CD4-positive, CD25-positive, alpha-beta regulatory T cell (primary cell): Measurements from ENCODE around the gene NOS1AP. TPM values are rescaled to one million over a fixed set of nuclear protein-coding genes. Genes with fewer than 3 reads are reported as not detected.
A peak's percentile ranks its signal among the peaks of the same experiment; 100 is the strongest.

Experiments
- ATAC-seq, 2 donors: fragments of 150-1000 bp; cut with Tn5 transposase; one replicate each; pipeline ENCODE4 v1.10.0; 2021; ENCODE audit warnings: low read depth in 2 of 2, moderate number of reproducible peaks in 2 of 2, moderate library complexity in 1 of 2
- DNase-seq, 3 donors: peaks; one replicate each; pipeline versions ENCODE4 v3.0.0 to v3.0.0-alpha.2; 2012 to 2022; ENCODE audit warnings: mixed read lengths in 1 of 3
- H3K27ac ChIP-seq: one replicate; pipeline ENCODE4 v1.7.0; 2013; ENCODE audit warnings: mild to moderate bottlenecking, low read length; ENCODE audit not compliant: insufficient read depth, poor library complexity, severe bottlenecking
- H3K27me3 ChIP-seq: one replicate; pipeline ENCODE4 v1.7.0; 2013; ENCODE audit warnings: low read length; ENCODE audit not compliant: control insufficient read depth, insufficient read depth
- H3K36me3 ChIP-seq: one replicate; pipeline ENCODE4 v1.7.0; 2013; ENCODE audit warnings: mild to moderate bottlenecking, low read length, moderate library complexity; ENCODE audit not compliant: control insufficient read depth, insufficient read depth
- H3K4me1 ChIP-seq: 2 replicates; pipeline ENCODE4 v1.7.0; 2013; ENCODE audit warnings: mild to moderate bottlenecking, low read length; ENCODE audit not compliant: insufficient read depth, control insufficient read depth, poor library complexity, severe bottlenecking
- H3K4me3 ChIP-seq: one replicate; pipeline ENCODE4 v1.7.0; 2013; ENCODE audit warnings: low read depth, mild to moderate bottlenecking, low read length, moderate library complexity
- H3K9me3 ChIP-seq, 2 experiments: 1 replicate in 1 of 2; 2 replicates in 1 of 2; pipeline ENCODE4 v1.7.0; 2013; ENCODE audit warnings: low read length in 2 of 2, mild to moderate bottlenecking in 1 of 2, moderate library complexity in 1 of 2; ENCODE audit not compliant: control insufficient read depth in 2 of 2
- H3K27ac Mint-ChIP-seq, 3 donors: one replicate each; pipeline ENCODE4 v1.8.0; 2020 to 2022; ENCODE audit warnings: mild to moderate bottlenecking in 3 of 3, mixed read lengths in 3 of 3, moderate library complexity in 2 of 3
- H3K27me3 Mint-ChIP-seq: one replicate; pipeline ENCODE4 v1.8.0; 2022; ENCODE audit warnings: mild to moderate bottlenecking, mixed read lengths
- H3K36me3 Mint-ChIP-seq: one replicate; pipeline ENCODE4 v1.8.0; 2020; ENCODE audit warnings: mixed read lengths
- H3K4me1 Mint-ChIP-seq, 4 donors: one replicate each; pipeline ENCODE4 v1.8.0; 2020 to 2022; ENCODE audit warnings: mixed read lengths in 4 of 4, mild to moderate bottlenecking in 1 of 4
- H3K4me3 Mint-ChIP-seq, 4 donors: one replicate each; pipeline ENCODE4 v1.8.0; 2020 to 2022; ENCODE audit warnings: mild to moderate bottlenecking in 4 of 4, mixed read lengths in 4 of 4, moderate library complexity in 3 of 4
- H3K9me3 Mint-ChIP-seq, 7 donors: one replicate each; pipeline ENCODE4 v1.8.0; 2020 to 2022; ENCODE audit warnings: mixed read lengths in 7 of 7, mild to moderate bottlenecking in 3 of 7, moderate library complexity in 2 of 7
- polyA plus RNA-seq, 4 donors: library from polyadenylated mRNA; unstranded; fragments of 300-500 nt; fragmentation: Illumina TruSeq; gene quantifications; one replicate each; pipeline ENCODE4 v1.2.3, GENCODE V29; 2021
- total RNA-seq: library from RNA; stranded (reverse); gene quantifications from one replicate; pipeline ENCODE4 v1.2.3, GENCODE V29; 2022

The NOS1AP gene
- total and polyA plus RNA-seq, 5 donors from 2014 or later: not detected

DNA sequence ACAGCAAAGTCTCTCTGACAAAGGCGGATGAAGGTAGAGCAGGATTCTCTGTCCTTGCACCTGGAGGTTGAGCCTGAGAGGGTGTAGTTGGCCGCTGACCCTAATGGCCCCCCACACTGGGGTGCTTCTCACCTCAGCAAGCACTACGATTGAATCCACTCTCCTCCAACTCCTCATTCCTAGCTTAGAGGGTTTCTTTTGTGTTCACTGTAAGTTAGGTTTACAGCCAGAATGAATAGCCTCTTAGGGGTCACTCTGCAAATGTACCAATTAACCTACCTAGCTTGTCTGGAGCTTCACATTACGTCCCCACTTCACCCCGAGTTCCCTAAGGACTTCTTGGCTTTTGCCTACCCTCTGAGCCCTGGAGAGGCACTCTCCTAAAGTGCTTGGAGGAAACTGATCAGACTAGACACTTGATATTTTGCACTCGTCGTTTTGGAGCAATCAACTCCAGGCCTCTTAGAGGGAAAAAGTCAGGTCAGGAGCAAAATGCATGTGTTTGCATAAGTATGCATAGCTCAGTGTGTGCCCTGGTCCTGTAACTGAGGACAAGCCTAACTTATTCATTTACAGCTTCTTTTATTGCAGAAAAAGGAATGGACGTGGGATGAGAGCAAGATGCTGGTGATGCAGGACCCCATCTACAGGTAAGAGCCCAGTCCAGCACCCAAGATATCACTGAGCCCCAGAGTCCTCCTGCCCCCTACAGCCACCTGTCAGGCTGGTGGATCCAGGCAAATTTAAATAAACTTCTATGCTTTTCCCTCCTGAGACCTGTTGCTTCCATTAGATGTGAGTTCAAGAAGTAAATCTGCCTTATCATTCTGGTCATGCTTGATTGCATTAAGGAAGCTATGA lies 230.8 kb downstream of the NOS1AP start:
- Histone ChIP-seq H3K27ac (no peak overlapping the region), H3K4me3 (no peak overlapping the region), H3K4me1 (no peaks in the 10 kb centered on the region), H3K27me3 (peaks cover 2% of the 10 kb centered on the region), H3K9me3 (no peaks in the 10 kb centered on the region), H3K36me3 (no peaks in the 10 kb centered on the region)
- Mint-ChIP-seq H3K4me3 (no peak overlapping the region), H3K27me3 (peaks cover 24% of the 10 kb centered on the region), H3K36me3 (no peaks in the 10 kb centered on the region), H3K9me3 (peaks cover 0 to 2% (median 0%) of the 10 kb centered on the region in 7 donors), H3K4me1 (no peaks in the 10 kb centered on the region), H3K27ac (no peak overlapping the region)
- no peak for ATAC-seq
- no peak for DNase-seq

GRCh38 chr1:162301696-162302095 lies 232.2 kb downstream of the NOS1AP start:
- Mint-ChIP-seq H3K9me3 (peaks cover 0 to 2% (median 0%) of the 10 kb centered on the region in 7 donors), H3K4me1 (no peaks in the 10 kb centered on the region), H3K27me3 (peaks cover 19% of the 10 kb centered on the region), H3K36me3 (no peaks in the 10 kb centered on the region), H3K4me3 (no peak overlapping the region), H3K27ac (peak overlapping the region in 1 of 3 donors; percentile 33)
- ATAC-seq (no peak), DNase-seq (no peak)
- peaks cover 2% of the 10 kb centered on the region for H3K27me3 ChIP-seq
- H3K4me3 ChIP-seq: no peak overlapping the region
- no peaks in the 10 kb centered on the region for H3K4me1 ChIP-seq
- no peaks in the 10 kb centered on the region for H3K9me3 ChIP-seq
- H3K27ac ChIP-seq: no peak overlapping the region
- no peaks in the 10 kb centered on the region for H3K36me3 ChIP-seq

DNA sequence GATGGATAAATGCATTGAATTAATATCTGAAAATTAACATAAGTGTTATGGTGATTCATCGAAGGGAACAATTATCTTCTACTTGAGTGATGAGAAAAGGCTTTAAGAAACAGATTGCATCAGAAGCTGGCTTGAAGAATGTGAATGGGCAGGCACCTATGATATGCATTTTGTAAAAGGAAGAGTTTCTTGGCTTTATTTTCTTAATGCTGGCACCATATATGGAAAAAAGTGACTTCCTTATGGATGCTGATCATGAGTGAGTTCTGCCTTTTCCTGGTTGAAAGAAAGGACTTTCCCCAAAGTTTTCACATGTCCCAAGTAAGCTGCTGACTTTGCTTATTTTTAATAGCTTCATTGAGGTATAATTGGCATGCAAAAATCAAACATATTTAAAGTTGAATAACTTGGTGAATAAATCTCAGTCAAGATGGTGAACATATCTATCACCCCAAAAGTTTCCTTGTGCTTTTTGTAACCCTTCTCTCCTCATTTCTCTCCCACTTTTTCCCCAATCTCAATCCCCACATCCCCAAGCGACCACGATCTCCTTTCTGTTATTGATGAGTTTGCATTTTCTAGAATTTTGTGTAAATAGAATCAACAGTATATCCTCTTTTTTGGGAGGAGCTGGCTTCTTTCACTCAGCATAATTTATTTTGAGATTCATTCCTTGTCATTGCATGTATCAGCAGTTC lies 233.0 kb downstream of the NOS1AP start:
- H3K9me3 Mint-ChIP-seq: peaks cover 0 to 6% (median 0%) of the 10 kb centered on the region in 7 donors
- no peak for ATAC-seq
- no peaks in the 10 kb centered on the region for H3K36me3 Mint-ChIP-seq
- no peaks in the 10 kb centered on the region for H3K36me3 ChIP-seq
- H3K27ac ChIP-seq: no peak overlapping the region
- peaks cover 18% of the 10 kb centered on the region for H3K27me3 Mint-ChIP-seq
- no peaks in the 10 kb centered on the region for H3K4me1 ChIP-seq
- H3K27ac Mint-ChIP-seq: no peak overlapping the region
- H3K27me3 ChIP-seq: peaks cover 2% of the 10 kb centered on the region
- no peak overlapping the region for H3K4me3 ChIP-seq
- no peaks in the 10 kb centered on the region for H3K4me1 Mint-ChIP-seq
- no peak overlapping the region for H3K4me3 Mint-ChIP-seq
- no peaks in the 10 kb centered on the region for H3K9me3 ChIP-seq
- no peak for DNase-seq

DNA sequence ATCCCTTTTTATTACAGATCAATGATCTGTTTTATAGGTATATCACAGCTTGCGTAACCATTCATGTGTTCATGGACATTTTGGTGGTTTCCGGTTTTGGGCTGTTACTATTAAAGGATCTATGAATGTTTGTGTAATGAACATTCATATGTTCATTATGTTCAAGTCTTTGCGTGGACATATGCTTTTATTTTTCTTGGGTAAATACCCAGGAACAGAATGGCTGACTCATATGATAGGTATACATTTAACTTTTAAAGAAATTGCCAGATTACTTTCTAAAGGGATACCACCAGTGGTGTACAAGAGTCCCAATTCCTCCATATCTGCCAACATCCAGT lies 233.5 kb downstream of the NOS1AP start:
- peaks cover 2% of the 10 kb centered on the region for H3K27me3 ChIP-seq
- no peaks in the 10 kb centered on the region for H3K4me1 Mint-ChIP-seq
- H3K36me3 Mint-ChIP-seq: no peaks in the 10 kb centered on the region
- no peaks in the 10 kb centered on the region for H3K36me3 ChIP-seq
- no peaks in the 10 kb centered on the region for H3K4me1 ChIP-seq
- no peak overlapping the region for H3K4me3 Mint-ChIP-seq
- H3K4me3 ChIP-seq: no peak overlapping the region
- ATAC-seq: no peak
- H3K27me3 Mint-ChIP-seq: peaks cover 15% of the 10 kb centered on the region
- no peaks in the 10 kb centered on the region for H3K9me3 ChIP-seq
- no peak overlapping the region for H3K27ac Mint-ChIP-seq
- no peak for DNase-seq
- H3K27ac ChIP-seq: no peak overlapping the region
- peaks cover 0 to 7% (median 2%) of the 10 kb centered on the region in 7 donors for H3K9me3 Mint-ChIP-seq

DNA sequence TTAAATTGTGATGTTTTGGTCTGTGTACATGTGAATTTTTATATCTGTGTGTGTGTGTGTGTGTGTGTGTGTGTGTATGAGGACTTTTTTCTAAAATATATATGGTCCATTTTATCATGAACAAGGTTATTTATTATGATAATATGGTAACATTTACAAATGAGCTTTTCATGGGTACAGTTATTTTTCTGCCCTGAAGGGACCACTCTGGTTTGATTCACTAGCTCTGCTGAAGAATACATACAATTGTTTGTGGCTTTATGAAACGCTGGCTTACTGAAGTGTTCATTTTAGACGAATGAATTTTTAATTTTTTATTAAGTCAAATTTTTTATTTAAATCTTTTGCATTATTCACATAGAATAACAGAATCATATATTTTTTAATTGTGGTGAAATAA lies 235.2 kb downstream of the NOS1AP start:
- H3K36me3 ChIP-seq: no peaks in the 10 kb centered on the region
- no peaks in the 10 kb centered on the region for H3K4me1 Mint-ChIP-seq
- no peak overlapping the region for H3K4me3 ChIP-seq
- peaks cover 0 to 8% of the 10 kb centered on the region in 2 experiments for H3K9me3 ChIP-seq
- no peaks in the 10 kb centered on the region for H3K4me1 ChIP-seq
- H3K4me3 Mint-ChIP-seq: no peak overlapping the region
- H3K27me3 ChIP-seq: no peaks in the 10 kb centered on the region
- peaks cover 0 to 13% (median 2%) of the 10 kb centered on the region in 7 donors for H3K9me3 Mint-ChIP-seq
- no peak overlapping the region for H3K27ac Mint-ChIP-seq
- ATAC-seq (no peak), DNase-seq (no peak)
- no peak overlapping the region for H3K27ac ChIP-seq
- peaks cover 9% of the 10 kb centered on the region for H3K27me3 Mint-ChIP-seq
- no peaks in the 10 kb centered on the region for H3K36me3 Mint-ChIP-seq

GRCh38 chr1:162305969-162306368 lies 236.5 kb downstream of the NOS1AP start:
- DNase-seq (no peak), ATAC-seq (no peak)
- no peaks in the 10 kb centered on the region for H3K36me3 ChIP-seq
- H3K36me3 Mint-ChIP-seq: no peaks in the 10 kb centered on the region
- H3K4me3 ChIP-seq: no peak overlapping the region
- H3K27ac Mint-ChIP-seq: no peak overlapping the region
- peaks cover 9% of the 10 kb centered on the region for H3K27me3 Mint-ChIP-seq
- no peaks in the 10 kb centered on the region for H3K4me1 Mint-ChIP-seq
- H3K9me3 Mint-ChIP-seq: peaks cover 0 to 15% (median 2%) of the 10 kb centered on the region in 7 donors
- H3K9me3 ChIP-seq: peaks cover 0 to 8% of the 10 kb centered on the region in 2 experiments
- peaks cover 3% of the 10 kb centered on the region for H3K27me3 ChIP-seq
- no peaks in the 10 kb centered on the region for H3K4me1 ChIP-seq
- H3K4me3 Mint-ChIP-seq: no peak overlapping the region
- no peak overlapping the region for H3K27ac ChIP-seq

- no peaks in the 10 kb centered on the region for H3K36me3 Mint-ChIP-seq
- Histone ChIP-seq H3K27ac (no peak overlapping the region), H3K4me3 (no peak overlapping the region), H3K27me3 (peaks cover 6% of the 10 kb centered on the region), H3K4me1 (no peaks in the 10 kb centered on the region), H3K36me3 (no peaks in the 10 kb centered on the region), H3K9me3 (peaks cover 0 to 8% of the 10 kb centered on the region in 2 experiments)
- H3K4me1 Mint-ChIP-seq: no peaks in the 10 kb centered on the region
- ATAC-seq: no peak
- DNase-seq: no peak
- H3K4me3 Mint-ChIP-seq: no peak overlapping the region
- no peak overlapping the region for H3K27ac Mint-ChIP-seq
- H3K9me3 Mint-ChIP-seq: peaks cover 0 to 16% (median 2%) of the 10 kb centered on the region in 7 donors
- no peaks in the 10 kb centered on the region for H3K27me3 Mint-ChIP-seq
Measured at GRCh38 chr1:162310337-162310736, 240.8 kb downstream of the NOS1AP start.
